ENCODE measurements around the gene ABHD18.

GRCh38 chr4:127995776-127996175 lies 30.6 kb downstream of the ABHD18 start:
- TF ChIP-seq EZH2 (IDR thresholded peaks at IDR 0.05; ENCODE audit: borderline replicate concordance, low read depth, low read length, severe bottlenecking) (no peak), CTCF (IDR thresholded peaks at IDR 0.05; ENCODE audit: borderline replicate concordance, extremely low read depth, low read length, poor library complexity, severe bottlenecking) (no peak)
